Spleen (tissue), 11 donors: ENCODE data around the gene CDH13. TPM values are rescaled to one million over a fixed set of nuclear protein-coding genes. Genes with fewer than 3 reads are reported as not detected.

Source experiments
- DNase-seq: peaks from one replicate; pipeline ENCODE4 v3.0.0-alpha.2; 2020
- H3K27ac ChIP-seq, 8 donors: fragments of 200-600 bp; sonication (generic) in 7 of 8; 1 replicate in 4 of 8; 2 replicates in 4 of 8; pipeline versions ENCODE4 v1.5.0 to v1.8.0; 2016 to 2021; ENCODE audit warnings: inconsistent platforms in 4 of 8, mild to moderate bottlenecking in 4 of 8, moderate library complexity in 1 of 8
- H3K27me3 ChIP-seq, 7 donors: fragments of 200-600 bp; sonication (generic) in 6 of 7; replicated peaks in 1 of 7; 1 replicate in 4 of 7; 2 replicates in 3 of 7; pipeline versions ENCODE4 v1.5.0 to v1.8.0; 2016 to 2021; ENCODE audit warnings: inconsistent platforms in 3 of 7, mild to moderate bottlenecking in 1 of 7
- H3K36me3 ChIP-seq, 6 donors: fragments of 200-600 bp; sonication (generic) in 5 of 6; 1 replicate in 4 of 6; 2 replicates in 2 of 6; pipeline versions ENCODE4 v1.5.0 to v1.8.0; 2016 to 2021; ENCODE audit warnings: inconsistent platforms in 2 of 6
- H3K4me1 ChIP-seq, 6 donors: fragments of 200-600 bp; sonication (generic) in 5 of 6; 1 replicate in 3 of 6; 2 replicates in 3 of 6; pipeline versions ENCODE4 v1.5.0 to v1.8.0; 2016 to 2021; ENCODE audit warnings: inconsistent platforms in 3 of 6
- H3K4me3 ChIP-seq, 8 donors: fragments of 200-600 bp; sonication (generic) in 7 of 8; 1 replicate in 4 of 8; 2 replicates in 4 of 8; pipeline versions ENCODE4 v1.5.0 to v1.8.0; 2016 to 2021; ENCODE audit warnings: inconsistent platforms in 4 of 8, mild to moderate bottlenecking in 4 of 8, moderate library complexity in 2 of 8
- H3K9me3 ChIP-seq, 8 donors: fragments of 200-600 bp; sonication (generic) in 7 of 8; 1 replicate in 4 of 8; 2 replicates in 4 of 8; pipeline versions ENCODE4 v1.5.0 to v1.8.0; 2016 to 2021; ENCODE audit warnings: inconsistent platforms in 4 of 8
- POLR2A ChIP-seq, 3 donors: fragments of 450-650 bp; IDR thresholded peaks; one replicate each; pipeline ENCODE4 v1.5.1; 2017; ENCODE audit warnings: antibody characterized with exemption in 3 of 3, mild to moderate bottlenecking in 1 of 3
- POLR2AphosphoS5 ChIP-seq, 3 donors: sonication (generic); formaldehyde crosslinking; IDR thresholded peaks; one replicate each; pipeline ENCODE4 v1.5.1; 2017; ENCODE audit warnings: antibody characterized with exemption in 3 of 3
- WGBS, 5 donors: extraction: QIAGEN DNeasy Blood & Tissue Kit in 3 of 5; methylation state at CpG; one replicate each; pipeline versions ENCODE4 v1.1.5 to v1.1.7; 2013 to 2018; 5-methylcytosine and 5-hydroxymethylcytosine counted together
- intact Hi-C: fragments of 100-400 bp; cut with DNase I; formaldehyde crosslinking; loops from one replicate; pipeline ENCODE4 v1.15.0; 2023; ENCODE audit warnings: low total_unique reads
- polyA plus RNA-seq, 3 donors: library from polyadenylated mRNA; stranded (reverse); fragments of 200-250 nt; gene quantifications; one replicate each; pipeline ENCODE4 v1.2.1, GENCODE V29; 2013
- total RNA-seq, 7 donors: library from RNA; depleted of rRNA in 3 of 7; stranded (reverse); fragments of >200 nt in 3 of 7; fragmentation: NEBNext Ultra II Directional in 4 of 7; extraction: Animal tissue kit (Norgen Biotek cat#: 25700) in 4 of 7; gene quantifications; one replicate each; pipeline versions ENCODE4 v1.1.0 to v1.2.1, GENCODE V29; 2016 to 2021
- TF ChIP-seq, protein P1 (sequence below), 11 experiments: fragments of 200-600 bp in 7 of 11; fragments of 450-650 bp in 4 of 11; sonication (generic) in 4 of 11; IDR thresholded peaks in 8 of 11; conservative IDR thresholded peaks in 3 of 11; 1 replicate in 7 of 11; 2 replicates in 4 of 11; pipeline versions ENCODE4 v1.4.0 to v1.8.0; 2016 to 2021; ENCODE audit warnings: antibody characterized with exemption in 11 of 11, inconsistent platforms in 4 of 11, mild to moderate bottlenecking in 1 of 11
- donor health status: healthy with polysubstance abuse.
- donor health status: DM: no; HTN: no; CAD: no; lungs with moderate emphysema.
- donor health status: DM: no; HTN: no; CAD: no.
- donor health status: Bipolar disorder and iron deficiency.
- donor health status: healthy.
- donor health status: DM: no; HTN: no; CAD: no.
- donor health status: DM: yes; HTN: yes; CAD: no.

The CDH13 gene
- total and polyA plus RNA-seq, 10 donors: 0.13 to 4.6 (median 1.1) TPM

DNA sequence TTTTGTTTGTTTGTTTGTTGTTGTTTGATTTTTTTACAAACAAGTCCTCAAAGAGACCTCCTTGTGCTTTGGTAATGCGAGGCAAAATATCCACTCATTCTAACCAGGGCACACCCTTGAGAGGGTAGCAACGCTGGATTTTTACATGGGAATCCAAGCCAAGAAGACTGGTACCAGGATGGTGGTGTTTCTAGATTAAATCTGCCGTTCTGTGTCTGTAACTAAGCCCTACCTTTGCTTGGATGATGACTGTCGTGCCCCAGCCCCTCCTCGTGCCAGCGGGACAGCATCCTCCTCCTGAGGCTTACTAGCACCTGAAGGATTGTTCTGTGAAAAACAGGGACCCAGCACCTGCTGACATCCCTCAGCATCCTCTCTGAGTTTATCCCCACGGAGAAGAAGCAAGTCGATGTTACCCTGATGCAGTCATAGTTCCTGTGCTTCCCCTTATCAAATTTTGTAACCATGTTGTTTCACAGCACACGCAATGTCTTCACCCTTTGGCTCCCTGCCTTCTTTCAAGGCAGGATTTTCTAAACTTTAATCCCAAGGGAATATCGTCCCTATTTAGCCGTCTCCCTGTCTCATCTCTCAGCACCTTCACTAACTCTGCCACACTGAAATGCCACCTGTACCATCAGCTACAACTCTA is 1175.9 kb downstream of the CDH13 start:
- no peaks in the 10 kb centered on the region for H3K9me3 ChIP-seq
- peak overlapping the region; percentile 37 to 77 (median 68) for H3K27ac ChIP-seq
- no peaks in the 10 kb centered on the region for H3K36me3 ChIP-seq
- DNase-seq: no peak
- 53 to 71% (median 65%) methylated on average over 10 to 11 of the region's 11 CpGs for WGBS, 5 donors
- peak overlapping the region in 2 of 8 donors; percentile 27 to 39 for H3K4me3 ChIP-seq
- intact Hi-C loops: no loop called here
- TF ChIP-seq POLR2A (IDR thresholded peaks at IDR 0.05) (no peak), POLR2AphosphoS5 (IDR thresholded peaks at IDR 0.05) (no peak)
- TF ChIP-seq, protein P1, sequence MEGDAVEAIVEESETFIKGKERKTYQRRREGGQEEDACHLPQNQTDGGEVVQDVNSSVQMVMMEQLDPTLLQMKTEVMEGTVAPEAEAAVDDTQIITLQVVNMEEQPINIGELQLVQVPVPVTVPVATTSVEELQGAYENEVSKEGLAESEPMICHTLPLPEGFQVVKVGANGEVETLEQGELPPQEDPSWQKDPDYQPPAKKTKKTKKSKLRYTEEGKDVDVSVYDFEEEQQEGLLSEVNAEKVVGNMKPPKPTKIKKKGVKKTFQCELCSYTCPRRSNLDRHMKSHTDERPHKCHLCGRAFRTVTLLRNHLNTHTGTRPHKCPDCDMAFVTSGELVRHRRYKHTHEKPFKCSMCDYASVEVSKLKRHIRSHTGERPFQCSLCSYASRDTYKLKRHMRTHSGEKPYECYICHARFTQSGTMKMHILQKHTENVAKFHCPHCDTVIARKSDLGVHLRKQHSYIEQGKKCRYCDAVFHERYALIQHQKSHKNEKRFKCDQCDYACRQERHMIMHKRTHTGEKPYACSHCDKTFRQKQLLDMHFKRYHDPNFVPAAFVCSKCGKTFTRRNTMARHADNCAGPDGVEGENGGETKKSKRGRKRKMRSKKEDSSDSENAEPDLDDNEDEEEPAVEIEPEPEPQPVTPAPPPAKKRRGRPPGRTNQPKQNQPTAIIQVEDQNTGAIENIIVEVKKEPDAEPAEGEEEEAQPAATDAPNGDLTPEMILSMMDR (IDR thresholded peaks at IDR 0.05 in 8 of 11, conservative IDR thresholded peaks at IDR 0.05 in 3 of 11): no peak
- H3K27me3 ChIP-seq: no peaks in the 10 kb centered on the region
- peaks cover 0 to 58% (median 19%) of the 10 kb centered on the region in 6 donors for H3K4me1 ChIP-seq

DNA sequence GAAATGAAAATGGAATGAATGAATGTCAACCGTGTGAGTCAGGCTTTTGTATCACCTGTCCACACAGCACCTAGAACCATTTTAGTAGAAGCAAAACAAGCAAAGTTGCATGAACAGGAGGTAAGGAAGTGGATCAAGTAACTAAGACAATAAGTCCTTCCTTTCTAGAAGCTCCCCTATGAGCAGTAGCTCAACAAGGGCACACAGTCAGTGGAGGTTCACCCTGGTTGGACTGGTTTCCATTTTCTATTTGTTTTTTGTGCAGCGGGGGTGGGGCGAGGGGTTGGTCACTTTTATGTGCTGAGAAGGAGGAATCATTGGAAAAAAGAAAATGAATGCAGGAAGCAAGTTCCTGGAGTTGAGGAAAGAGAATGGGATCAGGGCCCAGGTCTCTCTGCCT is 1177.0 kb downstream of the CDH13 start:
- Histone ChIP-seq H3K4me3 (no peak overlapping the region), H3K4me1 (peaks cover 5 to 65% (median 24%) of the 10 kb centered on the region in 6 donors), H3K36me3 (no peaks in the 10 kb centered on the region), H3K27ac (peak overlapping the region in 2 of 8 donors; percentile 89 to 94), H3K27me3 (no peaks in the 10 kb centered on the region), H3K9me3 (no peaks in the 10 kb centered on the region)
- DNase-seq: no peak
- TF ChIP-seq POLR2A (IDR thresholded peaks at IDR 0.05): no peak
- TF ChIP-seq, protein P1 (IDR thresholded peaks at IDR 0.05 in 8 of 11, conservative IDR thresholded peaks at IDR 0.05 in 3 of 11): no peak
- no peak for TF ChIP-seq POLR2AphosphoS5 (IDR thresholded peaks at IDR 0.05)
- WGBS, 5 donors: 78 to 92% (median 88%) methylated on average over 3 of the region's 3 CpGs
- intact Hi-C loops: no loop called here

DNA sequence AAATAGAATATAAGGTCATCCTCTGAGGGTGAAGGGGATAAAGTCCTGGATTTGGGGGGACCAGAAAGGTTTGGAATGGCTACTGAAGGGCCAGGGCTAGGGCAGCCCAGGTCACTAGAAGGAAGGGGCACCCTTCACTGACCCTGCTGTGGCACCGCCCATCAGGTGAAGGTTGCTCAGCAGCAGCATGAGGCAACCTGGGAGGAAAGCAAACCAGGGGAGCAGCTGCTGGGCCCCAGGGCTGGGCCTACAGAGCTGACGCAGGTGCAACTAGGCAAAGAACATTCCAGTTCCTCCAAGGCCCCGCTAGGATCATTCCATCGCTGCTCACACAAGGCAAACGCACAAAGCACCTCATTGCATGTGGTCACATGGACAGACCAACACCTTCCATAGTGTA is 1177.6 kb downstream of the CDH13 start:
- TF ChIP-seq POLR2A (IDR thresholded peaks at IDR 0.05): no peak
- TF ChIP-seq POLR2AphosphoS5 (IDR thresholded peaks at IDR 0.05): no peak
- TF ChIP-seq, protein P1 (IDR thresholded peaks at IDR 0.05 in 8 of 11, conservative IDR thresholded peaks at IDR 0.05 in 3 of 11): no peak
- Histone ChIP-seq H3K4me3 (peak overlapping the region in 2 of 8 donors; percentile 17 to 55), H3K4me1 (peaks cover 10 to 71% (median 30%) of the 10 kb centered on the region in 6 donors), H3K36me3 (peaks cover 0 to 4% (median 0%) of the 10 kb centered on the region in 6 donors), H3K27ac (peak overlapping the region in 4 of 8 donors; percentile 89 to 96 (median 92)), H3K9me3 (no peaks in the 10 kb centered on the region), H3K27me3 (no peaks in the 10 kb centered on the region)
- 93 to 98% (median 96%) methylated on average over 5 of the region's 5 CpGs for WGBS, 5 donors
- DNase-seq: no peak
- intact Hi-C loops: no loop called here

DNA sequence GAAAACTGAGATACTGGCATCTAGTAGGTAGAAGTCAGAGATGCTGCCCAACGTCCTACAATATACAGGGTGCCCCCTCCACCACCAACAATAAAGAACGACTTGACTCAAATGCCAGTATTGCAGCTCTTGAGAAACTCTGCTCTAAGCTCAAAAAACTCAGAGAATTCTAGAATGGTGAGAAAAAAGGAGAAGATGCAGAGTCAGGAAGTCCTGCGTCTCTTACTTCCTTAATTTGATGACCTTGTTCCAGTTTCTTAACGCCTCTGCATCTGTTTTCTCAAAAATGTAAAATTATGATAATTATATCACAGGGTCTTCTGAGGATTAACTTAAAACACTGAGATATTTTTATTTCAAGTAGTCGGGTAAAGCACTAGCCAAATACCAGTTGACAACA is 1179.3 kb downstream of the CDH13 start:
- Histone ChIP-seq H3K9me3 (no peaks in the 10 kb centered on the region), H3K27ac (peak overlapping the region; percentile 69 to 96 (median 91)), H3K4me3 (peak overlapping the region in 3 of 8 donors; percentile 17 to 55 (median 23)), H3K27me3 (no peaks in the 10 kb centered on the region), H3K4me1 (peaks cover 24 to 88% (median 46%) of the 10 kb centered on the region in 6 donors), H3K36me3 (peaks cover 0 to 21% (median 0%) of the 10 kb centered on the region in 6 donors)
- TF ChIP-seq POLR2AphosphoS5 (IDR thresholded peaks at IDR 0.05) (no peak), POLR2A (IDR thresholded peaks at IDR 0.05) (no peak)
- TF ChIP-seq, protein P1 (IDR thresholded peaks at IDR 0.05 in 8 of 11, conservative IDR thresholded peaks at IDR 0.05 in 3 of 11): no peak
- intact Hi-C loops: no loop called here
- WGBS, 5 donors: 7 to 20% (median 16%) methylated on average over 5 of the region's 5 CpGs
- DNase-seq: no peak
